Kidney (tissue), 14 donors: ENCODE results near the gene TPRN. TPM values are rescaled to one million over a fixed set of nuclear protein-coding genes. Genes with fewer than 3 reads are reported as not detected.

Experiments
- DNase-seq, 5 donors: peaks; one replicate each; pipeline ENCODE4 v3.0.0-alpha.2; 2013 to 2020
- FAIRE-seq: peaks from 2 replicates; lab custom pipeline; 2012; peaks lifted over from hg19 to GRCh38; lab: Jason Lieb, UNC
- H3K27ac ChIP-seq, 2 donors: one replicate each; pipeline ENCODE4 v1.7.0; 2013; ENCODE audit warnings: low read depth in 2 of 2, low read length in 2 of 2, inconsistent platforms in 1 of 2
- H3K27me3 ChIP-seq: one replicate; pipeline ENCODE4 v1.7.1; 2013; ENCODE audit warnings: low read length, inconsistent platforms; ENCODE audit not compliant: control insufficient read depth, insufficient read depth
- H3K36me3 ChIP-seq, 3 donors: one replicate each; pipeline versions ENCODE4 v1.7.0 to v1.7.1; 2013; ENCODE audit warnings: low read length in 3 of 3, control low read depth in 1 of 3, inconsistent platforms in 1 of 3; ENCODE audit not compliant: insufficient read depth in 3 of 3, control insufficient read depth in 2 of 3
- H3K4me1 ChIP-seq, 3 donors: one replicate each; pipeline versions ENCODE4 v1.7.0 to v1.7.1; 2013; ENCODE audit warnings: low read length in 3 of 3, inconsistent platforms in 1 of 3, low read depth in 1 of 3; ENCODE audit not compliant: control insufficient read depth in 2 of 3, insufficient read depth in 2 of 3
- H3K4me3 ChIP-seq, 3 donors: one replicate each; pipeline versions ENCODE4 v1.7.0 to v1.8.1; 2013; ENCODE audit warnings: low read length in 3 of 3, control low read depth in 1 of 3, inconsistent platforms in 1 of 3
- H3K9ac ChIP-seq, 3 donors: one replicate each; pipeline versions ENCODE4 v1.7.0 to v1.7.1; 2013; ENCODE audit warnings: low read length in 3 of 3, control low read depth in 1 of 3, inconsistent platforms in 1 of 3
- H3K9me3 ChIP-seq, 3 donors: one replicate each; pipeline versions ENCODE4 v1.7.0 to v1.7.1; 2013; ENCODE audit warnings: low read length in 3 of 3, control low read depth in 1 of 3, inconsistent platforms in 1 of 3; ENCODE audit not compliant: control insufficient read depth in 2 of 3, insufficient read depth in 1 of 3
- CTCF ChIP-seq: IDR thresholded peaks from 3 replicates; pipeline ENCODE4 v1.5.1; 2012; ENCODE audit warnings: mild to moderate bottlenecking, moderate library complexity, borderline replicate concordance; ENCODE audit not compliant: insufficient read depth; ENCODE audit errors: extremely low read depth
- intact Hi-C: fragments of 100-400 bp; cut with DNase I; formaldehyde crosslinking; loops from one replicate; pipeline ENCODE4 v1.11.1; 2022
- polyA plus RNA-seq: library from polyadenylated mRNA; stranded (reverse); fragments of 350-450 nt; fragmentation: Illumina TruSeq; extraction: RNeasy Lipid Tissue Mini Kit (QIAGEN cat#74804); gene quantifications from one replicate; pipeline ENCODE4 v1.2.3, GENCODE V29; 2014; ENCODE audit warnings: low read depth, low replicate concordance; ENCODE audit not compliant: insufficient read depth
- total RNA-seq: library from RNA; stranded (reverse); fragmentation: NEBNext Ultra II Directional; extraction: Animal tissue kit (Norgen Biotek cat#: 25700); gene quantifications from one replicate; pipeline ENCODE4 v1.2.1, GENCODE V29; 2021
- donor health status: control.
- donor health status: control.
- donor health status: control.
- donor health status: control.
- donor health status: control.
- donor health status: DM: yes; HTN: yes; CAD: no.
- donor health status: Normal renal cell carcinoma (clear cell type).

The TPRN gene
- total and polyA plus RNA-seq, 2 donors from 2014 or later, result 47.2 to 49.5 TPM

DNA sequence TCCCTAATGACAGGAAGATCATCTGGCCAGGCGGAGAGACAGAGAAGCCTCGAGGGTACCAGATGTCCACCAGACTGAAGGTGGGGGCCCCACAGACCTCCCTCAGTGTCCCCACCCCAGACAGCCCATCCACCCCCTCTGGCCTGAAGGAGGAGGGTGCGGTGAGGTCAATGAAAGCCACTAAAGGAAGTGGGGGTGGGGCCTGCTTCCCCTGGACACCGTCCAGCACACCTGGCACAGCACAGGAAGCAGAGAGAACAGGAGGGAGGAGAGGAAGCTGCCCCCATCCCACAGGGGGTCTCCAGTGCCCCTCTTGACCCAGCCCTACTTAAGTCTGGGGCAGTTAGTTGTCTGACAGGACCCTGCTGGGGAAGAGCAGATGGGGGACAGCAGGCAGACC is 41.9 kb downstream of the TPRN start:
- H3K4me3 ChIP-seq, result no peak overlapping the region
- DNase-seq (no peak), FAIRE-seq (no peak)
- no peak overlapping the region for H3K9ac ChIP-seq
- intact Hi-C loops, result no loop called here
- peaks cover 23% of the 10 kb centered on the region for H3K27me3 ChIP-seq
- H3K27ac ChIP-seq, result no peak overlapping the region
- H3K36me3 ChIP-seq, result no peaks in the 10 kb centered on the region
- no peaks in the 10 kb centered on the region for H3K9me3 ChIP-seq
- TF ChIP-seq CTCF, result no peak
- peaks cover 0 to 6% (median 0%) of the 10 kb centered on the region in 3 donors for H3K4me1 ChIP-seq

- Histone ChIP-seq H3K27ac (no peak overlapping the region), H3K4me3 (no peak overlapping the region), H3K36me3 (no peaks in the 10 kb centered on the region), H3K9me3 (peaks cover 0 to 6% (median 0%) of the 10 kb centered on the region in 3 donors), H3K27me3 (peaks cover 25% of the 10 kb centered on the region), H3K4me1 (peaks cover 0 to 4% (median 0%) of the 10 kb centered on the region in 3 donors), H3K9ac (no peak overlapping the region)
- no peak for FAIRE-seq
- intact Hi-C loops, result no loop called here
- TF ChIP-seq CTCF, result no peak
- no peak for DNase-seq
Measured at GRCh38 chr9:137157618-137158415, 42.7 kb downstream of the TPRN start.

DNA sequence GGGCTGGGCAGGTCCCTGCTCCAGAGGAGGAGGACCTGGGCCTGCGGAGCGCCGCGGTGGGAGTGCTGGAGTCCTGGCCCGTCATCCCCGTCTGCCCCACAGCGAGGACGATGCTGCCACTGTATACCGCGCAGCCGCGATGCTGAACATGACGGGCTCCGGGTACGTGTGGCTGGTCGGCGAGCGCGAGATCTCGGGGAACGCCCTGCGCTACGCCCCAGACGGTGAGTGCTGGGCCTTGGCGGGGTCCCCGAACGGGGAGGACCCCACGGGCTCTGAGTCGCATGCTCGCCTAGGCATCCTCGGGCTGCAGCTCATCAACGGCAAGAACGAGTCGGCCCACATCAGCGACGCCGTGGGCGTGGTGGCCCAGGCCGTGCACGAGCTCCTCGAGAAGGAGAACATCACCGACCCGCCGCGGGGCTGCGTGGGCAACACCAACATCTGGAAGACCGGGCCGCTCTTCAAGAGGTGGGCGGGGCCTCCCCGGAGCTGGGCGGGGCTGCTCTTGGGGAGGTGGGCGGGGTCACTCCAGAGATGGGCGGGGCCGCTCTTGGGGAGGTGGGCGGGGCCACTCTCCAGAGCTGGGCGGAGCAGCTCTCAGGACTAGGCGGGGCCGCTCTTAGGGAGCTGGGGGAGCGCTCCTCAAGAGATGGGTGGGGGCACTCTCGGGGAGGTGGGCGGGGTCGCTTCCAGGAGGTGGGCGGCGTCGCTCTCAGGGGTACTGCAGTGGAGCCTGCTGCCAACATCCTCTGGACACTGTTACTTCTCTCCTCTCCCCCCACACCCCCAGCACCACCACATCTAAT is 43.8 kb downstream of the TPRN start:
- Histone ChIP-seq H3K27ac (no peak overlapping the region), H3K27me3 (peaks cover 24% of the 10 kb centered on the region), H3K9me3 (peaks cover 0 to 6% (median 0%) of the 10 kb centered on the region in 3 donors), H3K9ac (no peak overlapping the region), H3K4me3 (no peak overlapping the region), H3K36me3 (no peaks in the 10 kb centered on the region), H3K4me1 (peaks cover 0 to 2% (median 0%) of the 10 kb centered on the region in 3 donors)
- intact Hi-C loops, result no loop called here
- FAIRE-seq (no peak), DNase-seq (no peak)
- TF ChIP-seq CTCF, result no peak
